CD4-positive, alpha-beta T cell treated with Interleukin-15 for 1 hour (primary cell): ENCODE measurements around the gene ITPA.

Experiments
- DNase-seq: peaks from one replicate; pipeline ENCODE4 v3.0.0-alpha.2; 2020

The ITPA gene

DNA sequence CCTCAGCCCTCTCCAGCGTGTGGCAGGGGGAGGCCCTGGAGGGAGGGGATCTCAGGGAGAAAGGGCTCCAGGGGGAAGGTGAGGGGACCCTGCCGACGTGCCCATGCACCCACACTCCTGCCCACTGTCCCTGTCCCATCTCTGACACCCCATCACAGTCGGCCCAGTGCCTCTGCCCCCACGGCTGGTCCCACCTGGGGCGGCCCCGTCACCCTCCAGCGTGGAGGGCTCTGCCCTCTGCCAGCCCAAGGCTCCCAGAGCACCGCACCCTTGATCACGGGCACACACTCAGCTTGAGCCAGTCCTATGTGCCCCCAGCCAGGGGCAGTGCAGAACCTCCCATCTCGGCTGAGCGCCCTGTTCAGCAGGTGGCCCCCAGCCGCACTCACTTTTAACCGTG, 20.5 kb downstream of the ITPA start:
- DNase-seq = no peak

DNA sequence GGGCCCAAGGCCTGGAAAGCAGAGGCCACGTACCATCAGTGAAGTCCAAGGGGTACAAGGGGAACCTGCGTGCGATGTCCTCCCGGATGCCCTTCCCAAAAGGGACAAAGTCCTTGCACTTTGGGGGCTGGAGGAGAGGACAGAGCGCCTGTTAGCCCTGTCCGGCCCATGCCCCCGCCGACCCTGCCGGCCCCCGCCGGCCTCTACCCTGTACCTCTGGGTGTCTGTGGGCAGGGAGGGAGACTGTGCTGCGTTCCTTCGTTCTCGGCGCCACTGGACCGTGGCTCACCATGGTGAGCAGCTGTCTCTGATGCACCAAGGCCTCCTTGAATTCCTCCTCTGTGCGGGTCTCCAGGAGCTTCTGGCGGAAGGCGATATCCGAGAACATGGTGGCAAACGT, 21.8 kb downstream of the ITPA start:
- no peak for DNase-seq

DNA sequence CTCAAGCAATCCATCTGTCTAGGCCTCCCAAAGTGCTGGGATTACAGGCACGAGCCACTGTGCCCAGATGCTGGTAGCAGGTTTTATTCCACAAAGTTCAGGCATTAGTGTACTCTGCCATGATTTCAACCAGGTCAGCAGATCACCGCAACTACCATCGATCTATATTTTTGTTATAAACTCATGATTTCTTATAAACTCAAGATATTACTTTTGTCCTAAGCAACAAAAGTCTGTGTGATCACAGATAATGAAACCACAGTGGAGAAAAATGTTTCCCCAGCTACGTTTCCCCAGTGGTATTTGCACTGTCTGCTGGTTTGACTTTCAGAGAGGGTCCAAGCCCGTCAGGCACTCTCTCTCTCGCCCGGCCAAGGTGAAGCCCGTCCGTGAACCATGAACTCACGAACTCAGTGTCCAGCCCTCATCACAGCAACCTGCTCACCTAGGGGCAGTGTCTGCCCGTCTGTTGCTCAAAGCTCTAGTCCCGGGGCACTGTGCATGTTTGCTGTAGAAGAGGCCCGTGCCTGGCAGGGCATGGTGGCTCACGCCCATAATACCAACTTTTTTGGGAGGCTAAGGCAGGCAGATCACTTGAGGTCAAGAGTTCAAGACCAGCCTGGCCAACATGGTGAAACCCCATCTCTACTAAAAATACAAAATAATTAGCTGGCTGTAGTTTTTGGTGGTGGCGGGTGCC, 22.7 kb downstream of the ITPA start:
- DNase-seq = no peak

DNA sequence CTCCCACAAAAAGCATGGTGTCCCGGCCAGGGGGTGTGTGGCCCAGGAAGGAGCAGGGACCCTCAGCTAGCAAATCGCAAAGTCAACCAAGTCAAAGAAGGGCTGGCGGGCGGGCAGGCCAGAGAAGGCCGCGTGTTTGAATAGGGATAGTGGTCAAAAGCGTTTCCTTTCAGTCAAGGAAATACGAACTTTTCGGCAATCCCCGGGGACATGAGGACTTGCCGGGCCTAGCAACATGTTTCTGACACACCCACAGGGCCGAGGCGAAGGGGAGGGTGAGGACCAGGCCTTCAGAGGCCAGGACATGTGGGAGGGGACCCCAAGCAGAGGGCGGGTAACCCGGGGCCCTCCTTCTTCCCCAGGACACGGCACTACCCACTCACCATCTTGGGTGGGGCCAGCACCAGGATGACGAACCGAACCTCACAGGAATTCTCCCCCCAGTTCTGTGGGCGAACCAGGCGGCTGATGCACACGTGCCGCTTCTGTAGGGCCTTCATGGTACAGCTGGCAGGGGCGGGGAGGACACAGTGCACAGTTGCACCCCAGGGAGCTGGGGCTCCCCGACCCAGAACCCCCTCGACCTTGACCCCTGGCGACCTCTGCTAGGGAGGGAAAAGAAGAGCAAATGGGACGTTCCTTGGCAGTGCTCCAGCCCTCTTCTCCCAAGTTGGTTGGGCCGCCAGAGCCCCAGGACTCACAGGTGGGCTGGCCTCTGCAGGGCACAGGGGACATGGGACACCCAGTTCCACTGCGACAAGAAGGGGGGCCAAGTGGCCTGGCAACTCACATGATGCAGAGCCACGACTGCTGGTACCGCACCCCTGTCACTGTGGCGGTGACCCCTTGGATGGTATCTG, 24.1 kb downstream of the ITPA start:
- no peak for DNase-seq

DNA sequence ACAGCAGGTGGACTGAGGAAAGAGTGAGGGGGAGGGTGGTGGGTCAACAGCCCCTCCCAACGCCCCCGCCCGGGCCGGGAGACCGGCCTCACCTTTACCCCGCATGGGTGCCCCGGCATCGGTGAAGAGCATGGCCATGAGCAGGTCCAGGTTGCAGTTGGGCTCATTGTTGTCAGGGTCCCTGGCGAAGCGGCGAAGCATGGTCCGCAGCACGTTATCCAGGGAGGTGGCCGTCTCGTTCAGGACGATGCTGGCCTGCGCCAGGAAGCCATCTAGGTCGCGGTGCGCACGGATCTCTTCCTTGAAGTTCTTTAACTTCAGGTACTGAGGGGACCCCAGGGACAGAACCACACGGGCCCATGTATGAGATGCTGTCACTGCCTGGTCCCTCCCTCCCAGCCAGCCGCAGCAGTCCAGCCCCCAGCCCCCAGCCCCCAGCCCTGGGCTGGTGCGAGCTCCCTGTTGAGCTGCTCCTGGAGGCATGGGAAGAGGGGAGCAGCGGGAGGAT, 24.7 kb downstream of the ITPA start:
- DNase-seq = no peak

DNA sequence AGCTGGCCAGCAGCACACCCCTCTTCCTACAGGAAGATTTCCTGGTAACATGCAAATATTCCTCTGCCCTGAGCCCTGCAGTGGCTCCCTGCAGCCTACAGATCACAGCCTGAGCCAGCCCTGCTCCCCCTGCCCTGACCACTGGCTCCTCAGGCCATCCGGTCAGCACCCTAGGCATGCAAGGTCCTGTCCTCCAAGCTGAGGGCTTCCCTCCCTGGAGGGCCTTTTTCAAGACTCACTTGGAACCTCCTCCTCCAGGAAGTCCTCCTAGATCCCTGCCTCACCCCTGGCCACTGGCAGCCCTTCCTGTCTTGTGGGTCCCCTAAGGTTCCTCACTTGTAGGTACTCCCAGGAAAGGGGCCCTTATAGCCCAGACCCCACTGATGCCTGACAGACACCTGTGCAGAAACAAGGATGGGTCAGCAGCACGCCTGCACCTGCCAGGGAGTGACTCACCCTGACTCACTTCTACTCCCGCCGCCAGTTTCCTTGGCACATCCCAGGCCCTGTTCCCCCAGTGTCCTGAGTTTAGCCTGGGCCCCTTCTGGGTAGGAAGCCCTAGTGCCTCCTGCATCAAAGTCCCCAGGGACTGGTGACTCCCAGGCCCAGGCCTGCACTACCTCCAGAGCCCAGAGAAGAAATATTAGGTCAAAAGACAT, 26.5 kb downstream of the ITPA start:
- peak; percentile 1 for DNase-seq

DNA sequence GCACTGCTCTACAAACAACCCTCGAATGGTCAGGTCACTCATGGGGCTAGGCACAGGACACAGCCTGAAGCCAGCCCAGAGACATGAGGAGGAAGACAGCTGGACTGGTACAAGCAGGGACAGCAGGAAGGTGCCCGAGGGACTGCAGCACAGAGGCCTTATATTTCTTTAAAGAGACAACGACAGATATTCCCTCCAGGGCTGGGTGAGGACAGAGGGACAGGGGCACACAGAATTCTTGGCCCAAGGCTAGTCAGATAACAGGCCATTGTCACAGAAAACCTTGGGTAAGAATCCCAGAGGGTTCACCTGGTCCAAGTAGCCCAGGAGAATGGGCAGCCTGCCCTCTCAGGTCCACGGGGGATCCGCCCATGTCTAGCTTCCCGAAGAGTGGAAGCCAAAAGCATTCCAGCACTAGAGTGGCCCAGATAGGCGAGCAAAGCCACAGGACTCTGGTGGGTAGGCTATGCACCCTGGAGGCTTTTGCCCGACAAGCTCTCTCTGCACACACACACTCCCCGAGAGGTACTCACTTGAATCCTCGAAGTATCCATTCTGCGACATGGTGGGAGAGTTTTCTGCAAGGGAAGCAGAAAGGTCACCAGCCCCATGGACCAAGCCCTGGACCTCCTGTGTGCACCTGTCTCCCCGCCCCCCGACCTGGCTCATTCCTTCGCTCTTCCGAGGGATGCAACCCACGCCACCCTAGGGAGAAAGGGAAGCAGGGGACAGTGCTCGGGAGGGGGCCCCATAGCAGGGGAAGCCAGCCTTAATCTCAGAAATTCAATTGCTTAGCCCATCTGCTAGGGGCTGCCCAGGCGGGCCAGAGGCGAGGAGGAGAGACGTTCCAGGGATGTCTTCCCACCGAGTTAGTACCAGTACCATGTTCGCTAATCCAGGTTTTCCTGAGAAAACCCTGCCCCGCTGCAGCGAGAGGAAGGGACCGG, 28.0 kb downstream of the ITPA start:
- no peak for DNase-seq

DNA sequence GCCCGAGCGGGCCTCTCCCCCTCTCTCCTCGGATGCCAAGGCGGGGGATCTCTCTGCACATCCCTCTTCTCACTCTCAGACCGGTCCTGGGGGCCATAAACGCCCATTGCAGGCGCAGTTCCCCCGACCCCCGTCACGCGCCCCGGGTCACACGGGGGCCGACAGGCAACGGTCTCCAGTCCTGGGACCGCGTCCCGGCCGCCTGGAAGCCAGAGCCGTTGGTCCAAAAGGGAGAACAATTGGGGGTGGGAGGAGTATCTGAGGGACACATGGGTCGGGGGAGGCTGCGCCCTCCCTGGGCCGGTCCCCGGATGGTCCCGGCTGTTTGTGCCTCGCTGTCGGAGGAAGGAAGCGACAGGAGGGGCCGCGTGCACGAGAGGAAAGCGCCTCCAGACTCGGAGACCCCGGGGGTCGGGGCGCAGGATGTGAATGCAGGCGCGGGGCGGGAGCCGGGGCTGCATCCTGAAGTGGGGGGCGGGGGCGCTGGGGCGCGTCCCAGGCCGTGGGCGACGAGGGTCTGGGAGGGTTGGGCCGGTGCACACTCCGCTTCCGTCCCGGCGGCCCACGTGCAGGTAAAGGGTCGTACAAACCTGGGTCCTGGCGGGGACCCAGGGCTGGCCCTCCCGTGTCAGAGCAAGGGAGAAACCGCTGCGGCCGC, 28.8 kb downstream of the ITPA start:
- no peak for DNase-seq

DNA sequence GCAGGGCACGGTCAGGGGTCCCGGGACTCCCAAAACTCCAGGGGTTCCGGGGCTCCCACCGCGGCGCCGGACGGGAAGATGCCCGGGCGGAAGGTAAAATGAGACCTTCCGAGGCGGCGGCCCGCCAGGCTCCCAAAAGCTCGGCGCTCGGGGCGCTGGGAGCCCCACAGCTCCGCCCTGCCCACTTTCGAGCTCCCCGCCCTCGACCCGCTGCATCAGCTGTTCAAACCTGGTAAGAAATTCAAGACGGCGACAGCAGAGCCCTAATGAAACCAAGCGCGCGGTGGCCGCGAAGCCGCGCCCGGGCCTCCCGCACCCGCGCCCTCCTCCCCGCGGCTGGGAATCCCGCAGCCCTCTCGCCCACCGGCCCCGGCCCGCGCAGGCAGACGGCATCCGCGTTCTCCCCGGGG, 29.3 kb downstream of the ITPA start:
- no peak for DNase-seq

DNA sequence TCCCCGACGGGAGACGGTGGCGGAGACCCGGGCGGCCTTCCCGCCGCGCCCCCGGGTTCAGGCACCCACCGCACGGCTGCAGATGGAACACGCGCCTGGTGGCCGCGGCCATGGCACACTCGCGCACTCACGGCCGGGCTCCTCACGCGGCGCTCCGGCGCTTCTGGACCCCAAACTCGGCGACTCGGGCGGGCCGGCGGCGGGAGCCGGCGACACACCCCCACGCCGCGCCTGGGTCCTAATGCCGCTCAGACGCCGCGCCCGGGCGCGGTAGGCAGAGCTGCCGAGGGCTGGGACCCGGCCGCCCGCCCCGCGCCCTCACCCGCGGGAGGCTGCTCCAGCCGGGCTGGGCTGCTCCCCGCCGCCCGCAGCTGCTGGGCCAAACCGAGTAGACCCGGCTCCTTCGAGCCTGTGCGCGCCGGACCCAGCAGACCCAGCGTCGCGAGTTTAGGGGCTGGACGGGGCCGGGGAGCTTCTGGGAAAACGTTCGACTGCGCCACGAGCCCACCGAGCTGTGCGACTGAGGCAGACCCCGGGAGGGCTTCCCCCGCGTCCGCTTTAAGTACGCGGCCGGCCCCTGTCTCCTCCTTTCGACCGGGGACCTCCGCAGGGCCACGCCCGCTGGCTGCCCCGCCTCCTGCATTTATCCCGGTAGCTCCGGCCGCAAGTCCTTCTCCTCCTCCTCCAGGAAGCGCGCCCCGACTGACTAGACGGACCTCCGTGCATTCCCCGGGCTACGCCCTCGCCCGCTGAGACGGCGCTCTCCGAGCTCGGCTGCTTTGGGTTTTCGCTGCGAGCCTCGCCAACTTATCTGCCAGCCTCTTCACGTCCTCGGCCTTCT, 29.9 kb downstream of the ITPA start, which contains the start of gene SLC4A11:
Gene SLC4A11 (minus strand): TSS at position 165 of the 841 bp plus-strand sequence. CDS start 53 bp downstream, at position 112.
- DNase-seq = no peak

DNA sequence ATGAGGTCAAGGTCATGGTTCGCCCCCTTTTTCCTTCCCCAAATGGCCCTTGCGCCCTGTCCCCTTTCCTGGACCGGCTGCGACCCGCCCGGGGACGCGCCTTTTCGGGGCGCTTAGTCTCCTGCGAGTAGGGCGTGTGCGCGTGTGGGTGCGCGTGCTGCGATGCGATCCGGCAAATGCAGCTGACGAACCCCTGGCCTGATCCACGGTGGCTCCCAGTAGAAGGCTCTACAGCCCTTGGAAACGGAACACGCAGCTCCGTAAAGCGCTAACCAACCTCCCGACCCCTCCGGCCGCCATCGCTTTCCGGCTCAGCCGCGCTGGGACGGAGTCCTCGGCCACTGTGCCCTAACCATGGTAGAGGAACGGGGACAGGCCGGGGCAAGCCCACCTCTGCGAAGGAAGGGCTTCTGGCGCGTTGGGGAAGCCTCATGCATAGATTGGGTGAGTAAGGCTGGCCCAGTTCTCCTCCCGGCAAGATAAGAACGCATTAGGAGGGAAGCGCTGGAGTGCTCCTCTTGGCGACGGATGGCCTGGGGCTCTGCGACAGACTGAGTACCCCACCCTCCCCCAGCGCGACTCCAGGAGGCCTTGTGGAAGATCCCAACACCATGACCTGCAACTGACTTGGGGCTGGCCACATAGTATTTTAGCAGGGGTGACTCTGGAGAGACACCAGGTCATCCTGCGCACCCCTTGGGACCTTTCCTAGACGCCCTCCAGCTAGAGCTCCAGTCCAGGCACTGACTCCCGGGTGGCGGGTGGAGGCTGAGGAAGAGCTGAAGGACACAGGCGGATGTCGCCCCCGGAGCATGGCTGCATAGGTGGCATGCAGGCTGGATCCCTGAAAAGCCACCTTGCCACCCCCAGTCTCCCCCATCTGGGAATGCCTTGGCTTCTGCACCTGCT, 30.8 kb downstream of the ITPA start:
- DNase-seq = no peak

DNA sequence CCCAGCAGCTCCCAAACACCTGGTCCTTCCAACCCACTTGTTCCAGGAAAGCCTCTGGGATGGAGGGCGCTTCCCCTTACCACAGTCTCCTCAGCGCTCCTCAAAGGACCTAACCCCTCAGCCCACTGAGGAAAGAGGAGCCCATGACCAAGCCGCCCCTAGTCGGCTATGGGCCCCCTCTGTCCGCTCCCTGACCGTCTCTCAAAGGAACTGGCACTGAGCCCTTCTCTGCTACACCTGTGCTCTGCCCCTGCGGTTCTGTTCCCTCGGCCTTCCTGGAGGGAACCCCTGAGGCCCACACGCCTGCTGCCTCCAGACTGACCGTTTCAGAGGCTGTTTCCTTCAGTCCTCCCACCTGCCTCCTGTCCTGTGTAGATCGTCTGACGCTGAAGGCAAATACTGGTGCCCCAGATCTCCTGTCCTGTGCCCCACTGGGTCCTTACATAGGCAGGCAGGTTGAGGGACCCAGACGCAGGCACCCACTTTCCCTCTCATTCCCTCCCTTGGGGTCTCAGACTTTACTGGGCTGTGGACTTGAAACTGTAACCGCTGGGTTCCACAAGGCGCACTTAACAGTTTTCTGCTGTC, 31.6 kb downstream of the ITPA start:
- DNase-seq = no peak

DNA sequence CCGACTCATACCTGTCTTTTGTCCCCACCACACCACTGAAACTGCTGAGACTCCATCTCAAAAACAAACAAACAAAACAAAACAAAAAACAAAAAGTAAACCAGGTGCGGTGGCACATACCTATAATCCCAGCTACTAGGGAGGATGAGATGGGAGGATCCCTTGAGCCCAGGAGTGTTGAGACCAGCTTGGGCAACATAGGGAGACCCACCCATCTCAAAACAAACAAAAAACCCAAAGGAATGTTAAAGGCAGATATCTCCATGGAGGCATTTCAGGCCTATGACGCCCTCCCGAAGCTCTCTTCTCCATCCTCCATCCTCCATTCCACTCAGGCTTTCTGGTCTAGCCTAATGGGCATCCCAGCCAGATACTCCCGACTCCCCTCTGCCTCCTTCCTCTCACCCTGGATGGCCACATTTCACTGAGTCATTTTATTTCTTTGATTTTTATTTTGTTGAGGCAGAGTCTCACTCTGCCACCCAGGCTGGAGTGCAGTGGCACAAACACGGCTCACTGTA, 32.9 kb downstream of the ITPA start:
- DNase-seq = no peak

DNA sequence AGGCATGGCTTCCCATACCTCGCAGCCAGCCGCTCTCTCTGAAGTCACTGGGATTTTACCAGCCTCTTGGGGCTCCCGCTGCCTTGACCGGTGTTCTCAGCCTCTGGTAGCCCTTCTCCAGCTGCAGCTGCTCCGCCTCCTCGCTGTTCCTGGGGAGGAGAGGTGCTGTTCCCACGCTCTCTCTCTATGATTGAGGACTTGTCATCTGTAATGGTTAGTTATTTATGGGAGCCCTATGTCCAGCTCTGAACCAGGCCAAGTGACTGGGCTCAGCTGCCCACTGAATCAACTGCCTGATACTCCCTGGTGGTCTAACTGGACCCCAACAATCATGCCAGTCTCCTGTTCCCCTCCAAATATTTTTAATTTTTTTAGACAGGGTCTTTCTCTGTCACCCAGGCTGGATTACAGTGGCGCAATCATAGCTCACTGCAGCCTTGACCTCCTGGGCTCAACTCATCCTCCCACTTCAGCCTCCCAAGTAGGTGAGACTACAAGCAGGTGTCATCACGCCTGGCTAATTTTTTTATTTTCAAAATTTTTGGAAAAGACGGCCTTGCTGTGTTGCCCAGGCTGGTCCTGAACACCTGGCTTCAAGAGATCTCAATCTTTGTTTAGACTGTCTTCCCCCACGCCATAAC, 34.5 kb downstream of the ITPA start:
- no peak for DNase-seq

DNA sequence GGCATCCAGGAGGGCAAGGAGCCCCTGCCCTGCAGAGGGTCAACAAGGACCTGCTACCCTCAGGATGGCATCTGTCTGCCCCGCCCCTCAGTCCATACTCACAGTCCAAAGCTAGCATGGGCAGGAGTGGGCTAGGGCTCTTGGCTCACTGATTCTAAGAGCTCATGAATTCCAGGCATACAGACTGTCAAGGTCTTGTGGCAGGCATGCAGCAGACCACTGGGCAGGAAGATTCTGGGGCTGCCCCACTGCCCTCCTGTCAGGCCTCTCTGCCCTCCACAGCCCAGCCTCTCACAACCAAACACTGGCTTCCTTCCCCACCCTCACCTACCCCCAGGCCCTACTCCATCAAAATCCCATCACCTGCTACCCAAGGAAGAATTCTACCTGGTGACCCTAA, 35.3 kb downstream of the ITPA start:
- no peak for DNase-seq

DNA sequence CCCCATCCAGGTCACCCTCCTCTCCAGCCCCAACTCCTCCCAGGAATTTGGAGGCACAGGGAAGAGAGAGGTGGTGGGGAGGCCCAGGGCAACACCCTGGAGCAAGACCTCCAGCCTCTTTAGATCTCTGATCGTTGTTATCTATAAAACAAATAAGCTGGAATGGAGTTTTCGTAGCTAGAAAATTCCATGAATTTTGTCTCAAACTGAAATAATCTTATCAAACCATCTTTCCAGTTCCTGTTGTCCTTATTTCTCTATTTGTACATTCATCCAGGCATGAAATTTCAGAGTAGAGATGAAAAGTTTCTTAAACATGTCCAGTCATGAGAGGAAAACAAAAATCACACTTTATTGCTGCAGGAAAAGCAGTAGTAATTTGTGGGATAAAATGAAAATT, 35.9 kb downstream of the ITPA start:
- DNase-seq = no peak

DNA sequence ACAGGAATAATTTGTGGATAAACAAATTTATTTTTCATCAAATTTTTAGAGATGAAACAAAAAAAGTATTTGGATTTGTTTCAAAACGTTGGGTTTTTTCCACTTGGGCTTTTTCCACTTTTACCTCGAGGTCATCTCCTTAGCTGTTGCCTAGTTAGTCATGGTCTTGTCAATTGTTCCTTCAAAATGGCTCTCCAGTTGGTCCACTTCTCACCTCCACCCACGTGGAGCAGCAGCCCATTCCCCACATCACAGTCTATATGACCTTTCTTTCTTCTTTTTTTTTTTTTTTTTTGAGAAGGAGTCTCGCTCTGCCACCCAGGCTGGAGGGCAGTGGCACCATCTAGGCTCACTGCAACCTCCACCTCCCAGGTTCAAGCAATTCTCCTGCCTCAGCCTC, 36.4 kb downstream of the ITPA start:
- no peak for DNase-seq

DNA sequence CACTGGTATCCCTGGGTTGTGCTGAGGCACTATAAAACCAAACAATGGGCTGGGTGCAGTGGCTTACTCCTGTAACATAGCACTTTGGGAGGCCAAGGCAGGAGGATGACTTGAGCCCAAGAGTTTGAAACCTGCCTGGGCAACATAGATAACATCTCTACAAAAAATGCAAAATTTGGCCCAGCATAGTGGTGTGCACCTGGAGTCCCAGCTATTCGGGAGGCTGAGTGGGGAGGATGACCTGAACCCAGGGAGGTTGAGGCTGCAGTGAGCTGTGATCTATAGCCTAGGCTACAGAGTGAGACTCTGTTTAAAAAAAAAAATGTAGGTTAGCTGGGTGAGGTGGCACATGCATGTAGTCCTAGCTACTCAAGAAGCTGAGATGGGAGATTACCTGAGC, 37.4 kb downstream of the ITPA start:
- no peak for DNase-seq

DNA sequence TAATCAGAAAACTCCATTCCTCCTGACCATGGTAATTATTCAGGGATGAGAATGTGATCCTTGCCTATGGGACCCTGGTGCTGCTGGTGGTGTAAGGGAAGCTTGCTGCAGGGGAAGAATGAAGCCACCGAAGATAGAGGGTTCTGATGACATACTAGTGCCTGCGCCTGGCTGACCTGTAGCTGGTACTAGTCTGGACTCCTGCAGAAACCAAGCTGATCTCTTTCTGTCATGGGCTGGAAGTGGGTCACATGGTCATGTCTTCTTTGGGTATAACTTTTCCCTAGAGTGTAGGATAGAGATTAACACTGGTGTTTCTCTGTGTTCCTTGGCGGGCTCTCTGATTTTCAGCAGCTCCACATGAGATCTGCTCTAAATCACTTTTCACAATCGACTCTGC, 38.3 kb downstream of the ITPA start:
- DNase-seq = no peak
